HG03175 (cell line): ENCODE results near the gene SMC1B.
"Not testable (repeated sequence)": the region's sequence is repeated elsewhere in the genome, so short reads cannot be mapped to it uniquely, and the experiment has no call there.

ENCODE experiments used
- ATAC-seq: cut with Tn5 transposase; IDR thresholded peaks from one replicate; pipeline ENCODE4 v1.9.1; 2021; ENCODE audit warnings: mild to moderate bottlenecking, moderate library complexity; ENCODE audit not compliant: unreplicated experiment

SMC1B gene

DNA sequence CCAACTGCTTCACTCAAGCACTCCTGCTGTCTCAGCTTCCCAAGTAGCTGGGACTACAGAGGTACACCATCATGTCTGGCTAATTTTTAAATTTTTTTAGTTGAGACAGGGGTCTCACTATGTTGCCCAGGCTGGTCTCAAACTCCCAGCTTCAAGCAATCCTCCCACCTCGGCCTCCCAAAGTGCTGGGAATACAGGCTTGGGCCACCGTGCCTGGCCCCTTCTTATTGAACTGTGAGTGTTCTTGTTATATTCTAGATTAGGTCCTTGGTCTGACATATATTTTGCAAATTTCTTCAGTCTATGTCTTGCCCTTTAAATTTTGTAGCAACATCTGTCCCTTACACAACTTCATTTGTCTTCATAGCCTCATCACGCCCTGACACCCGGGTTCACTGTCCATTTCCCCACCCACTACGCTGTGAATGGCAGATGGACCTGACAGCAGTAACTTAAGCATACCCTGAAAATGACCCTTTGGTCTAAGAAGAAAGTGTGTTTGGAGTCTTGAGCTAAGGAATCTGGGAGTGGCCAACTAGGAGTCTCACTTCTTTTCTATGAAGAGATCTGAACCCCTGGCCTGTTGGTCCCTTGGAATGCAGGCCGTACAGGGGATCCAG lies 107.8 kb downstream of the SMC1B start:
- ATAC-seq: no peak

DNA sequence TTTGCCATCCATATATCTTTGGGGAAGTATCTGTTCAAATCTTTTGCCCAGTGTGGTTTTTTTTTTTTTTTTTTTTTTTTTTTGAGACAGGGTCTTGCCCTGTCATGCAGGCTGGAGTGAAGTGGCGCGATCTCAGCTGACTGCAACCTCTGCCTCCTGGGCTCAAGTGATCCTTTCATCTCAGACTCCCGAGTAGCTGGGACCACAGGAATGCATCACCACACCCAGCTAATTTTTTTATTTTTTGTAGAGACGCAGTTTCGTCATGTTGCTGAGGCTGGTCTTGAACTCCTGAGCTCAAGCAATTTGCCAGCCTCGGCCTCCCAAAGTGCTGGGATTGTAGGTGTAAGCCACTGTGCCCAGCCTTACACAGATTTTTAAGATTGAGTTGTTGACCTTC lies 108.4 kb downstream of the SMC1B start:
- no peak for ATAC-seq

GRCh38 chr22:45303181-45303580 lies 110.2 kb downstream of the SMC1B start:
- ATAC-seq: no peak

DNA sequence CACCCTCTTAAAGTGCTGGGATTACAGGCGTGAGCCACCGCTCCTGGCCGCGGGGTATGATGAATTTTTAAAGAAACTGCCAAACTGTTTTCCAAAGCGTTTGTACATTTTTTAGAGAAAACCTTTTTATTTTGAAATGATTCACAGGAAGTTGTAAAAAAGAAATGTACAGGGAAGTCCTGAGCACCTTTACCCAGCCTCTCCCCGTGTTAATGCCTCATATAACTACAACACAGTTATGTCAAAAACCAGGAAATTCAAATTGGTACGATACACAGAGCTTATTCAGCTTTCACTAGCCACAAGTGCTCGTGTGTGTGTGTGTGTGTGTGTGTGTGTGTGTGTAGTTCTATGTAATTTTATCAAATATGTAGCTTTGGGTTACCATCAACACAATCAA lies 110.6 kb downstream of the SMC1B start:
- no peak for ATAC-seq

DNA sequence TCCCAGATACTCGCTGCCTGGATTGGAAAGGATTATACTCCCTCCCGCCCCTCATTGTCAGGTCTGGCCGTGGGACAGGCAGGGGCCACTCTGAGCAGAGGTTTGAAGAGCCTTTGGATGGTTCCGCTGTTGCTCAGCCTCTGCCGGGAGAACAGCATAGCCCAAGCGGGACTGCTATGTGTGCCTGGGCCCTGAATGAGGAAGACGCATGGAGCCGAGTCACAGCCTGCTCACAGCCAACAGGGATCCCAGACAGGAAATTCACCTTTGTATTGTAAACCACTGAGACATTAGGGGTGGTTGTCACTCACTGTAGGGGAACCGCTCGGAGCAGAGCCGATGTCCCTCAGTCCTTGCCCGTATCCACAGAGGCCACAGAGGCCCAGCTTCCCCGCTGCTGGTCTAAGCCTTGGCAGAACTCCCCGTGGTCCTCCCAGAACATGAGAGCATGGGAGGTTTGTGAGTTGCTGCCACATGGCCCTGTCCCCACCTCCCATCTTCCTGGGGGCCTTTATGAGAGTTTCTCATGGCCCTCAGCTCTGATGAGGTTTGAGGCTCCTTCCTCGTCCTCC lies 114.4 kb downstream of the SMC1B start:
- ATAC-seq: no peak

DNA sequence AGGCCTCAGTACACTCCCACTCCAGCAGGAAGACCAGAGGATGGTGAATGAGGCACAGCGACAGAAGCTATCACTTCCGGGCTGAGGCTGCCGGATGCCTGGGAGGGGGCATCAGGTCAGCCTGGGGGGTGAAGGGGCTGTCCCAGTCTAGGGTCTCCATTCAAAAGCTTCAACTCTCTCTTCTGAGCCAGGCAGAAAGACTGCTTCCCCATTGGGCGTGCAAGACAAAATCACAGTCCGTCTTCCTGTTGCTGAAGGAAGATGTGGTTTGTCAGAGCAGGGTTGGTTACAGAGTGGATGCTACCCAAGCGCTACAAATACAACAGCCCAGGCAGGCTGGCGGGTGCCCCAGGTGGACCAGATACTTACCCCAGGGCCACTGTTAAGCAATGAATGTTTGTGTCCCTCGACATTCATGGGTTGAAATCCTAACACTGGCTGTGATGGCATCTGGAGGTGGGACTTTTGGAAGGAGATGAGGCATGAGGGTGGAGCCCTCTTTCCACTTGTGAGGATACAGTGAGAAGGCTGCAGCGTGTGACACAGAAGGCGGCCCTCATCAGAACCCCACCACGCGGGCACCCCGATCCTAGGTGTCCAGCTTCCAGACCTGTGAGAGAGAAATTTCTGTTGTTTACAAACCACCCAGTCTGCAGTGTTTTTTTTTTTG lies 116.6 kb downstream of the SMC1B start:
- no peak for ATAC-seq

- no peak for ATAC-seq
Observed at GRCh38 chr22:45295492-45295891, 117.9 kb downstream of the SMC1B start.

GRCh38 chr22:45295004-45295403 lies 118.4 kb downstream of the SMC1B start:
- ATAC-seq: not testable (repeated sequence)
